Measurements from ENCODE around the gene ALK.
A peak's percentile ranks its signal among the peaks of the same experiment; 100 is the strongest.

ALK gene

DNA sequence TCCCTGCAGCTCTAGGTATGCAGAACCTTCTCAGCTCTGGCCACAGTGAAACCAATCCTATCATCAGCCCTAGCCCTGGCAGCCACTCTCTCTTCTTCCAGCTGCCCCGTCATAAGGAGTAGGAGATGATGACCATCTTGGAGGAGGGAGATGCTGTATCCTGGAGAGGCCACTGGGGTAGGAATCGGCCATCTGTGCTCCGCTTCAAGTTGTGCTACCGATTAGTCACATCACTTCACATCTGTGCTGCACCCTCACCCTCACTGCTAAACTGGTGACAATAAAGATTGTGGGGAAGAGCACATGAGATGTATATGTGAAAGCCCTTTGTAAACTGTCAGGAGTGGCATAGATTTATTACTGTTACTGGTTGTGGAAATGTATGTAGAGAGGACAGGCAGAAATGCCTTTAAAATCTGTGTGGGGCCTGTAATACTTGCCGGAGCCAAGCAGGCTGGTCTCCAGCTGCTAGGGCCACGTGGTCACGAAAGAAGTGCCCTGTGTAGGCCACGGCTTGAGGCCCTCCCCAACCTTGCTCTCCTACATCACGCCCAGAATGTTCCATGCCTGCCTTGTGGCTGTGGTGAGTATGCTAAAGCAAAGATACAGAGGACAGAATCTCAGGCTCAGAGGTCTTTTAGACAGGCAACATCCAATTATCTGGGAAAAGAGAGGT, 569.3 kb downstream of the ALK start:
- no peak overlapping the region for H3K27ac ChIP-seq
- TF ChIP-seq CTCF (conservative IDR thresholded peaks at IDR 0.05): no peak

DNA sequence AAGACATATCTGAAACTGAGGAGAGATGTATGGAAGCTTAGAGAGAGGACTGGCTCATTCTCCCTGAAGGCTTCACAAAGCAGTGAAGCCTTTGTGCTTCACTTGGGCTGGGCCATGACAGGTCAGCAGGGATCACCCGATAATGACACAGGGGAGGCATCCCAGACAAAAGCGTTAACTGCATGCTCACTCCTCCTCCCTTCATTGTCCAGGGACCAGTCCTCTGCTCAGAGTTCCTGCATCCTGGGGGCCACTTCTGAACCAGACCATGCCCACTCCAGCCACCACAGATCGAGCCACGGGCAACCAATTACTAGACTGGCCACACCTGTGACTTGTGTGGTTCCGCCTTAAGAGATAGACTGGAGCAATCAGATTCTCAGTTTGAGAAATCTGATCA, 570.1 kb downstream of the ALK start:
- H3K27ac ChIP-seq: no peak overlapping the region
- no peak for TF ChIP-seq ZFX (IDR thresholded peaks at IDR 0.05)
- no peak for TF ChIP-seq CTCF (conservative IDR thresholded peaks at IDR 0.05)

DNA sequence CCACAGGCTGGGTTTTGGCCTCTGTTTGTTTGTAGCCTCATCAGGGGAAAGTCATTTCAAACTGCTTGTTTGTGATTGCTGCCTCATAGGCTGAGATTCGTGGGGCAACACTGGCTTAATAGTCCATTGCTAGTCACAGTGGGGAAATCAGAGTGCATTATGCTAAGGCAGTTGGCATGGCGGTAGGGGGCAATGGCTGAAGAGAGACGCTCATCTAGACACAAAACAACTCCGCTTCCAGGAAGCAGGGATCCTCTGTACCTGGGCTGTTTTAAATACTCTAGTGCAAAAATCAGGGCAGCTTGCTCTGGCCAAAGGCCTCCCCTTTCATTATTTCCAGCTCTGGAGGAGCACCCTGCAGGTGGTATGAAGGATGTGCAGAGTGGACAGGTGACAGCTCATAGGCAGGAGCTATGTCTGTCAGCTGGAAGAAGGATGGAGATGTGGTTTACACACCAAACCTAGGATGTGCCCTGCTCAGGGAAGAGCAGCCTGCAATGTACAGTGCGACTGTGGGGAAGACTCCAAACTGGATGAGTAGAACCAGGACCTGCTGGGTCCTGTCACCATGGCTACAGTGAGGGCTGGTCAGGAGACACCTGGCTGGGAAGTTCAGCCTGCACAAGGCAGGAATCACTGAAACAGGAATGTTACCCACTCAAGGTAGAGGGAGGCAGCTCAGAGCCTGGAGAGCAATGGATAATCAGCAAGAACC, 571.9 kb downstream of the ALK start:
- H3K27ac ChIP-seq: no peak overlapping the region
- TF ChIP-seq CTCF (conservative IDR thresholded peaks at IDR 0.05): no peak
- no peak for TF ChIP-seq ZFX (IDR thresholded peaks at IDR 0.05)

GRCh38 chr2:29347774-29348461, 573.5 kb downstream of the ALK start:
- TF ChIP-seq CTCF (conservative IDR thresholded peaks at IDR 0.05) (no peak), ZFX (IDR thresholded peaks at IDR 0.05) (no peak)

GRCh38 chr2:29345236-29345635, 576.1 kb downstream of the ALK start:
- no peak overlapping the region for H3K27ac ChIP-seq
- no peak for TF ChIP-seq CTCF (conservative IDR thresholded peaks at IDR 0.05)
- TF ChIP-seq ZFX (IDR thresholded peaks at IDR 0.05): no peak

More at GRCh38 chr2:29347774-29348461, 573.5 kb downstream of the ALK start:
- H3K27ac ChIP-seq: no peak overlapping the region

GRCh38 chr2:29343830-29344229, 577.6 kb downstream of the ALK start:
- H3K27ac ChIP-seq: no peak overlapping the region
- TF ChIP-seq ZFX (IDR thresholded peaks at IDR 0.05) (no peak), CTCF (conservative IDR thresholded peaks at IDR 0.05) (0 out of 2 replicates have a peak, but pooled peaks have one; percentile 15)
